Measurements from ENCODE around the gene MST1.

Gene MST1

GRCh38 chr3:49661281-49661680 lies 28.0 kb downstream of the MST1 start:
- H3K4me3 ChIP-seq (ENCODE audit: low read depth in 1 of 2, low read length in 1 of 2): no peak overlapping the region

DNA sequence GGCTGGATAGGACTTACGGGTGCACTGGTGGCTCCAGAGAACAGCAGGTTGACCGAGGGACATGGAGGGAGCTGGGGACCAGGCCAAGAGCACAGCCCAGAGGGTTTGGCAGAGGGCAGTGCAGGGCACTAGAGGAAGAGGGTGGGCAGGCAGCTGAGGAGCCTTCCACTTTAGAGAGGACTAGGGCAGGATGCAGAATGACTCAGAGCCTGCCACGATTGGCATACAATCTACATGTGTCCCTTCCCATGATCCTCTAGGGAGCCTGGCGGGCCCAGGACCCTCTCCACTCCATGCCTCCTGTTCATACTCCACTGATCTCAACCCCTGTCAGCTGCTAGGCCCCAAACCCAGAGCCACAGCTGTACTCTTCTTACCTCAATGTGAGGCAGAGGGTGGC lies 29.5 kb downstream of the MST1 start:
- Histone ChIP-seq H3K4me3 (ENCODE audit: low read depth in 1 of 2, low read length in 1 of 2) (no peak overlapping the region), H3K36me3 (no peaks in the 10 kb centered on the region), H3K27ac (no peak overlapping the region), H3K27me3 (peaks cover 12% of the 10 kb centered on the region), H3K9me3 (no peaks in the 10 kb centered on the region), H3K4me1 (ENCODE audit: control insufficient read depth in 1 of 2, insufficient read depth in 1 of 2, low read depth in 1 of 2, low read length in 1 of 2) (no peaks in the 10 kb centered on the region)
- TF ChIP-seq CTCF (IDR thresholded peaks at IDR 0.05): no peak

More at GRCh38 chr3:49661281-49661680, 28.0 kb downstream of the MST1 start:
- Histone ChIP-seq H3K27ac (no peak overlapping the region), H3K27me3 (peaks cover 9% of the 10 kb centered on the region), H3K9me3 (no peaks in the 10 kb centered on the region), H3K4me1 (ENCODE audit: control insufficient read depth in 1 of 2, insufficient read depth in 1 of 2, low read depth in 1 of 2, low read length in 1 of 2) (peaks cover 7 to 9% of the 10 kb centered on the region in 2 experiments), H3K36me3 (no peaks in the 10 kb centered on the region)
- no peak for TF ChIP-seq CTCF (IDR thresholded peaks at IDR 0.05)

- no peak overlapping the region for H3K27ac ChIP-seq
Measured at GRCh38 chr3:49658711-49659110, 30.6 kb downstream of the MST1 start.

GRCh38 chr3:49657208-49657915 lies 31.9 kb downstream of the MST1 start:
- H3K4me3 ChIP-seq (ENCODE audit: low read depth in 1 of 2, low read length in 1 of 2): no peak overlapping the region
- no peaks in the 10 kb centered on the region for H3K4me1 ChIP-seq (ENCODE audit: control insufficient read depth in 1 of 2, insufficient read depth in 1 of 2, low read depth in 1 of 2, low read length in 1 of 2)
- TF ChIP-seq CTCF (IDR thresholded peaks at IDR 0.05): no peak
- H3K36me3 ChIP-seq: no peaks in the 10 kb centered on the region
- H3K27ac ChIP-seq: no peak overlapping the region
- peaks cover 12% of the 10 kb centered on the region for H3K27me3 ChIP-seq
- no peaks in the 10 kb centered on the region for H3K9me3 ChIP-seq

More at GRCh38 chr3:49658711-49659110, 30.6 kb downstream of the MST1 start:
- no peak for TF ChIP-seq CTCF (IDR thresholded peaks at IDR 0.05)
- Histone ChIP-seq H3K4me3 (ENCODE audit: low read depth in 1 of 2, low read length in 1 of 2) (no peak overlapping the region), H3K9me3 (no peaks in the 10 kb centered on the region), H3K27me3 (peaks cover 12% of the 10 kb centered on the region), H3K36me3 (no peaks in the 10 kb centered on the region), H3K4me1 (ENCODE audit: control insufficient read depth in 1 of 2, insufficient read depth in 1 of 2, low read depth in 1 of 2, low read length in 1 of 2) (no peaks in the 10 kb centered on the region)

- H3K4me3 ChIP-seq (ENCODE audit: low read depth in 1 of 2, low read length in 1 of 2): no peak overlapping the region
- H3K36me3 ChIP-seq: no peaks in the 10 kb centered on the region
- no peaks in the 10 kb centered on the region for H3K4me1 ChIP-seq (ENCODE audit: control insufficient read depth in 1 of 2, insufficient read depth in 1 of 2, low read depth in 1 of 2, low read length in 1 of 2)
- TF ChIP-seq CTCF (IDR thresholded peaks at IDR 0.05): no peak
- H3K27ac ChIP-seq: no peak overlapping the region
- H3K9me3 ChIP-seq: no peaks in the 10 kb centered on the region
- peaks cover 12% of the 10 kb centered on the region for H3K27me3 ChIP-seq
Measured at GRCh38 chr3:49656541-49657112, 32.6 kb downstream of the MST1 start.

Data from neutrophil (primary cell).